ENCODE data around the gene EI24.

The EI24 gene

DNA sequence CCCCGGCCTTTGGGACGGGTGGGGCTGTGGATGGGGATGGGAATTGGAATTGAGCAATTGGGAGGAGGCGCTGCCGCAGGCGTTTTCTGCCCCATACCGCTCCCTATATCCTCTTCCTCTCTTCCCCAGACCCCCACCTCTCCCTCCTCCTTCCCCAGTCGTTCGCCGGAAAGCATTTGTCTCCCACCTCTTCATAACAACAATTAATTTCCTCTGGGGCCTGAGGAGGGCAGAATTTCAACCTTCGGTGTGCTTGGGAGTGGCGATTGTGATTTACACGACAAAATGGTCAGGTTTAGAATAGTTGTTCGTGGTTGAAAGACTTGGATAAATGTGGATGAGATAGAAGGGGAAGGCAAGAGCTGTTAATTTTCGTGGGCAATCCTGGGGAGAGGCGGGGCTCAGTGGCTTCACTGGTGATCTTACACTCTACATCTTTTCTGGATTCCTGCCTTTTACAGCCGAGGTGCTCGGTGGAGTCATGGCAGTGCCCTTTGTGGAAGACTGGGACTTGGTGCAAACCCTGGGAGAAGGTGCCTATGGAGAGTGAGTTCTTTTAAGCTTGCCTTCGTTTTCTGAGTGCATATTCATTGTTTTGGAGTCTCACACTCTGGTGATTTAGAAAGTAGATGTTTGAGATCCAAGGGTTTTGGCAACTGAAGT is 57.1 kb downstream of the EI24 start:
- in situ Hi-C loops (cut with MboI; ENCODE audit: low sequenced_read_pairs): no loop called here

- in situ Hi-C loops (cut with MboI; ENCODE audit: low sequenced_read_pairs): no loop called here
These were observed 58.1 kb downstream of the EI24 start for GRCh38 chr11:125627236-125627910.
